GM21619 (cell line): ENCODE measurements around the gene KRT7.
"Not testable (repeated sequence)": the region's sequence is repeated elsewhere in the genome, so short reads cannot be mapped to it uniquely, and the experiment has no call there.

Experiments used
- ATAC-seq: cut with Tn5 transposase; IDR thresholded peaks from one replicate; pipeline ENCODE4 v1.9.1; 2021; ENCODE audit not compliant: unreplicated experiment

Gene KRT7

GRCh38 chr12:52243856-52244614 is 11.0 kb downstream of the KRT7 start:
- ATAC-seq = peak; percentile 93

GRCh38 chr12:52244615-52244994 is 11.6 kb downstream of the KRT7 start:
- no peak for ATAC-seq

- ATAC-seq = no peak
Measured at GRCh38 chr12:52245259-52245961, 12.4 kb downstream of the KRT7 start.

- no peak for ATAC-seq
Measured at GRCh38 chr12:52245962-52246569, 13.0 kb downstream of the KRT7 start.

GRCh38 chr12:52246720-52247621 is 13.9 kb downstream of the KRT7 start:
- ATAC-seq = no peak

- no peak for ATAC-seq
Measured at GRCh38 chr12:52247622-52248540, 14.8 kb downstream of the KRT7 start.

GRCh38 chr12:52248541-52249461 is 15.8 kb downstream of the KRT7 start:
- no peak for ATAC-seq

- ATAC-seq = no peak
Measured at GRCh38 chr12:52249511-52250047, 16.5 kb downstream of the KRT7 start.

GRCh38 chr12:52250048-52250990 is 17.3 kb downstream of the KRT7 start:
- no peak for ATAC-seq

GRCh38 chr12:52251367-52252051 is 18.5 kb downstream of the KRT7 start:
- no peak for ATAC-seq

- ATAC-seq = not testable (repeated sequence)
Measured at GRCh38 chr12:52252175-52252615, 19.2 kb downstream of the KRT7 start.

GRCh38 chr12:52252728-52253343 is 19.8 kb downstream of the KRT7 start:
- no peak for ATAC-seq

- no peak for ATAC-seq
Measured at GRCh38 chr12:52253391-52254179, 20.5 kb downstream of the KRT7 start.

- no peak for ATAC-seq
Measured at GRCh38 chr12:52254180-52254964, 21.3 kb downstream of the KRT7 start.
